Spleen (tissue), 3 donors: ENCODE results near the gene KLHDC4.

ENCODE experiments used
- POLR2A ChIP-seq, 3 donors: fragments of 450-650 bp; IDR thresholded peaks; one replicate each; pipeline ENCODE4 v1.5.1; 2017; ENCODE audit warnings: antibody characterized with exemption in 3 of 3, mild to moderate bottlenecking in 1 of 3
- POLR2AphosphoS5 ChIP-seq, 3 donors: sonication (generic); formaldehyde crosslinking; IDR thresholded peaks; one replicate each; pipeline ENCODE4 v1.5.1; 2017; ENCODE audit warnings: antibody characterized with exemption in 3 of 3

DNA sequence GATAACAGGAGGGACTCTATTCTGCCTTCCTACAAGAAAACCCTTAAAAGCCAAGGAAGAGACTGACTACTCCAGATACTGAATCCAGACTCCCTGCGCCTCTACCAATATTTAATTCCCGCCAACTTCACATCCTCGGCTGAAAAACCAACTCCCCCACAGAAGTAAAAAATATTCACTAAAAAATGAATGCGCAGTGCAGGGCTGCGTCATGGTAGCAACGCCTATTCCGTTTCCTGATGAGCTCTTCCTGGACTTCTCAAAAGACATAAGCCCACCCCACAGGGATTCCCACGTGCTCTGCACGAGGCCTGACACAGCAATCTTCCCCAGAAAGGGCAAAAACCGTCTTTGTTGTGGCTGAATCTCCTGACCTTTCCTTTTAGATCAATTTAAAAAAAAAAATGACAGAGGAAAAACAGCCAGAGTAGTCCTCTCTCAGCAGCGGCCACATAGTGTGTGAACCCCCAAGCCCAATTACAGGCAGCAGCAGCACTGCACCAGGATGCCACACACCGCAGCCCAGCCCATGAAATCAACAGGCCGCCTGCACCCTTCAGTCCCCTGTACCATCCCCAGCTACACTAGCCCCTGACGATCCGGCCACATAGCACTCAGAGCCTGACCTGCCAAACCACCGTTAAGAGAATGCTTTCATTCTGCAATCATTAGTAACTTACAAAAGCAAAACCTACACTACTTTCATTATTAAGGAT is 23.9 kb downstream of the KLHDC4 start:
- TF ChIP-seq POLR2AphosphoS5 (IDR thresholded peaks at IDR 0.05) = no peak
- TF ChIP-seq POLR2A (IDR thresholded peaks at IDR 0.05) = no peak
